Trophoblast cell (in vitro differentiated cells and primary cell): Measurements from ENCODE around the gene ZNF300.
A peak's percentile ranks its signal among the peaks of the same experiment; 100 is the strongest.

ENCODE experiments used
- DNase-seq, 2 donors: peaks; one replicate each; pipeline ENCODE4 v3.0.0-alpha.2; 2016
- H2AFZ ChIP-seq: 2 replicates; pipeline ENCODE4 v1.6.1; 2013; ENCODE audit warnings: low read length, moderate library complexity, mild to moderate bottlenecking; ENCODE audit not compliant: insufficient read depth, poor library complexity
- H2AK5ac ChIP-seq: 2 replicates; pipeline ENCODE4 v1.6.1; 2013; ENCODE audit warnings: mild to moderate bottlenecking, low read length
- H2BK120ac ChIP-seq: 2 replicates; pipeline ENCODE4 v1.6.1; 2013; ENCODE audit warnings: low read length, mild to moderate bottlenecking, moderate library complexity; ENCODE audit not compliant: insufficient read depth, poor library complexity
- H2BK12ac ChIP-seq: 2 replicates; pipeline ENCODE4 v1.6.1; 2013; ENCODE audit warnings: mild to moderate bottlenecking, low read length, moderate library complexity
- H2BK5ac ChIP-seq: 2 replicates; pipeline ENCODE4 v1.6.1; 2013; ENCODE audit warnings: low read length, low read depth, moderate library complexity, mild to moderate bottlenecking; ENCODE audit not compliant: poor library complexity
- H3K14ac ChIP-seq: 2 replicates; pipeline ENCODE4 v1.6.1; 2013; ENCODE audit warnings: mild to moderate bottlenecking, low read length
- H3K18ac ChIP-seq: 2 replicates; pipeline ENCODE4 v1.6.1; 2013; ENCODE audit warnings: mild to moderate bottlenecking, low read length
- H3K23ac ChIP-seq: 2 replicates; pipeline ENCODE4 v1.6.1; 2013; ENCODE audit warnings: low read length
- H3K27ac ChIP-seq: 2 replicates; pipeline ENCODE4 v1.5.1; 2013; ENCODE audit warnings: low read depth, mild to moderate bottlenecking, inconsistent platforms, low read length, moderate library complexity
- H3K27me3 ChIP-seq: 2 replicates; pipeline ENCODE4 v1.6.1; 2013; ENCODE audit warnings: inconsistent platforms, mild to moderate bottlenecking, low read length, moderate library complexity; ENCODE audit not compliant: insufficient read depth
- H3K36me3 ChIP-seq, 2 experiments: 1 replicate in 1 of 2; 2 replicates in 1 of 2; pipeline ENCODE4 v1.6.1; 2013; ENCODE audit warnings: low read length in 2 of 2, mild to moderate bottlenecking in 2 of 2, moderate library complexity in 1 of 2; ENCODE audit not compliant: insufficient read depth in 2 of 2, control insufficient read depth in 1 of 2
- H3K4ac ChIP-seq: 2 replicates; pipeline ENCODE4 v1.6.1; 2013; ENCODE audit warnings: low read depth, mild to moderate bottlenecking, low read length, moderate library complexity
- H3K4me1 ChIP-seq, 2 experiments: 1 replicate in 1 of 2; 2 replicates in 1 of 2; pipeline ENCODE4 v1.6.1; 2013; ENCODE audit warnings: low read length in 2 of 2, mild to moderate bottlenecking in 2 of 2, moderate library complexity in 1 of 2; ENCODE audit not compliant: insufficient read depth in 2 of 2, control insufficient read depth in 1 of 2
- H3K4me2 ChIP-seq: 2 replicates; pipeline ENCODE4 v1.6.1; 2013; ENCODE audit warnings: inconsistent platforms, mild to moderate bottlenecking, low read length, moderate library complexity
- H3K4me3 ChIP-seq: 2 replicates; pipeline ENCODE4 v1.5.1; 2013; ENCODE audit warnings: mild to moderate bottlenecking, low read depth, low read length, inconsistent platforms
- H3K79me1 ChIP-seq: one replicate; pipeline ENCODE4 v1.6.1; 2013; ENCODE audit warnings: low read length
- H3K79me2 ChIP-seq: 2 replicates; pipeline ENCODE4 v1.6.1; 2013; ENCODE audit warnings: low read length, mild to moderate bottlenecking; ENCODE audit not compliant: control insufficient read depth, insufficient read depth, poor library complexity
- H3K9ac ChIP-seq: 2 replicates; pipeline ENCODE4 v1.6.1; 2013; ENCODE audit warnings: mild to moderate bottlenecking, low read length
- H3K9me3 ChIP-seq: 2 replicates; pipeline ENCODE4 v1.6.1; 2013; ENCODE audit warnings: low read depth, mild to moderate bottlenecking, control low read depth, inconsistent platforms, low read length; ENCODE audit not compliant: insufficient read depth
- H4K12ac ChIP-seq: 2 replicates; pipeline ENCODE4 v1.6.1; 2013; ENCODE audit warnings: low read depth, mild to moderate bottlenecking, low read length, moderate library complexity
- H4K8ac ChIP-seq: 2 replicates; pipeline ENCODE4 v1.6.1; 2013; ENCODE audit warnings: low read depth, mild to moderate bottlenecking, low read length, moderate library complexity
- H4K91ac ChIP-seq: one replicate; pipeline ENCODE4 v1.6.1; 2013; ENCODE audit warnings: low read depth, mild to moderate bottlenecking, low read length, moderate library complexity
- WGBS: extraction: QIAGEN DNeasy Blood & Tissue Kit; methylation state at CpG from one replicate; pipeline ENCODE4 v1.1.7; 2013; ENCODE audit warnings: missing lambda C conversion rate; ENCODE audit not compliant: insufficient read length, insufficient coverage; ENCODE audit errors: extremely low coverage; 5-methylcytosine and 5-hydroxymethylcytosine counted together

ZNF300 gene

GRCh38 chr5:150851039-150851438, 53.7 kb downstream of the ZNF300 start:
- no peaks in the 10 kb centered on the region for H3K9me3 ChIP-seq
- no peak overlapping the region for H3K18ac ChIP-seq
- no peak overlapping the region for H2BK12ac ChIP-seq
- H3K14ac ChIP-seq = no peak overlapping the region
- H3K36me3 ChIP-seq = no peaks in the 10 kb centered on the region
- no peak overlapping the region for H4K91ac ChIP-seq
- WGBS = no CpG with 5 or more reads among the region's 3 CpGs
- no peak overlapping the region for H2BK120ac ChIP-seq
- no peak overlapping the region for H3K4ac ChIP-seq
- no peak overlapping the region for H3K4me3 ChIP-seq
- H2AFZ ChIP-seq = no peak overlapping the region
- H3K23ac ChIP-seq = no peak overlapping the region
- H2BK5ac ChIP-seq = no peak overlapping the region
- H4K8ac ChIP-seq = no peak overlapping the region
- H3K27ac ChIP-seq = no peak overlapping the region
- DNase-seq = no peak
- H3K79me2 ChIP-seq = no peaks in the 10 kb centered on the region
- no peaks in the 10 kb centered on the region for H3K27me3 ChIP-seq
- no peak overlapping the region for H3K9ac ChIP-seq
- no peaks in the 10 kb centered on the region for H3K4me1 ChIP-seq
- no peaks in the 10 kb centered on the region for H3K79me1 ChIP-seq
- H2AK5ac ChIP-seq = no peak overlapping the region
- no peak overlapping the region for H3K4me2 ChIP-seq
- H4K12ac ChIP-seq = no peak overlapping the region

GRCh38 chr5:150848271-150848670, 56.5 kb downstream of the ZNF300 start:
- WGBS = no CpG with 5 or more reads among the region's 4 CpGs

GRCh38 chr5:150847334-150847695, 57.5 kb downstream of the ZNF300 start:
- Histone ChIP-seq H3K4me1 (no peaks in the 10 kb centered on the region), H3K36me3 (no peaks in the 10 kb centered on the region), H4K91ac (no peak overlapping the region), H4K12ac (no peak overlapping the region), H3K4ac (no peak overlapping the region), H3K9ac (no peak overlapping the region), H3K4me3 (no peak overlapping the region), H3K18ac (no peak overlapping the region), H3K27me3 (no peaks in the 10 kb centered on the region), H2BK5ac (no peak overlapping the region), H3K27ac (no peak overlapping the region), H2BK12ac (no peak overlapping the region), H2AFZ (no peak overlapping the region), H3K4me2 (no peak overlapping the region), H3K23ac (no peak overlapping the region), H4K8ac (no peak overlapping the region), H3K79me2 (no peaks in the 10 kb centered on the region), H3K14ac (no peak overlapping the region), H2AK5ac (no peak overlapping the region), H3K9me3 (peaks cover 5% of the 10 kb centered on the region), H3K79me1 (no peaks in the 10 kb centered on the region), H2BK120ac (no peak overlapping the region)
- no peak for DNase-seq
- no CpG with 5 or more reads among the region's 5 CpGs for WGBS

More at GRCh38 chr5:150848271-150848670, 56.5 kb downstream of the ZNF300 start:
- no peak overlapping the region for H3K4ac ChIP-seq
- no peak overlapping the region for H3K23ac ChIP-seq
- no peak overlapping the region for H3K18ac ChIP-seq
- H2AFZ ChIP-seq = no peak overlapping the region
- H3K36me3 ChIP-seq = no peaks in the 10 kb centered on the region
- H3K14ac ChIP-seq = no peak overlapping the region
- DNase-seq = peak in 1 of 2 donors; percentile 31
- H3K4me3 ChIP-seq = no peak overlapping the region
- H4K8ac ChIP-seq = no peak overlapping the region
- H3K27me3 ChIP-seq = no peaks in the 10 kb centered on the region
- H2BK12ac ChIP-seq = no peak overlapping the region
- no peak overlapping the region for H3K9ac ChIP-seq
- H4K12ac ChIP-seq = no peak overlapping the region
- H2BK120ac ChIP-seq = no peak overlapping the region
- H3K4me1 ChIP-seq = no peaks in the 10 kb centered on the region
- H2BK5ac ChIP-seq = no peak overlapping the region
- peaks cover 5% of the 10 kb centered on the region for H3K9me3 ChIP-seq
- H4K91ac ChIP-seq = no peak overlapping the region
- H2AK5ac ChIP-seq = no peak overlapping the region
- H3K79me2 ChIP-seq = no peaks in the 10 kb centered on the region
- H3K4me2 ChIP-seq = no peak overlapping the region
- H3K27ac ChIP-seq = no peak overlapping the region
- H3K79me1 ChIP-seq = no peaks in the 10 kb centered on the region

- H3K23ac ChIP-seq = no peak overlapping the region
- H3K4me2 ChIP-seq = no peak overlapping the region
- peak; percentile 66 to 82 for DNase-seq
- no peaks in the 10 kb centered on the region for H3K79me2 ChIP-seq
- H3K4me1 ChIP-seq = no peaks in the 10 kb centered on the region
- H3K4ac ChIP-seq = no peak overlapping the region
- H3K9me3 ChIP-seq = peaks cover 5% of the 10 kb centered on the region
- no peak overlapping the region for H2BK5ac ChIP-seq
- no peak overlapping the region for H4K12ac ChIP-seq
- H3K14ac ChIP-seq = no peak overlapping the region
- no peak overlapping the region for H2BK120ac ChIP-seq
- no peaks in the 10 kb centered on the region for H3K27me3 ChIP-seq
- WGBS = no CpG with 5 or more reads among the region's 22 CpGs
- H2BK12ac ChIP-seq = no peak overlapping the region
- no peak overlapping the region for H3K4me3 ChIP-seq
- no peak overlapping the region for H4K8ac ChIP-seq
- H3K36me3 ChIP-seq = no peaks in the 10 kb centered on the region
- H3K79me1 ChIP-seq = no peaks in the 10 kb centered on the region
- H4K91ac ChIP-seq = no peak overlapping the region
- H2AK5ac ChIP-seq = no peak overlapping the region
- H2AFZ ChIP-seq = no peak overlapping the region
- H3K27ac ChIP-seq = no peak overlapping the region
- no peak overlapping the region for H3K9ac ChIP-seq
- no peak overlapping the region for H3K18ac ChIP-seq
These were observed 58.0 kb downstream of the ZNF300 start for GRCh38 chr5:150846654-150847333.
